LNCAP (cell line): Measurements from ENCODE around the gene MAFB.

Experiments
- CTCF ChIP-seq: fragments of 450-650 bp; IDR thresholded peaks from 2 replicates; pipeline ENCODE4 v1.5.1; 2017; ENCODE audit warnings: mild to moderate bottlenecking

MAFB gene

DNA sequence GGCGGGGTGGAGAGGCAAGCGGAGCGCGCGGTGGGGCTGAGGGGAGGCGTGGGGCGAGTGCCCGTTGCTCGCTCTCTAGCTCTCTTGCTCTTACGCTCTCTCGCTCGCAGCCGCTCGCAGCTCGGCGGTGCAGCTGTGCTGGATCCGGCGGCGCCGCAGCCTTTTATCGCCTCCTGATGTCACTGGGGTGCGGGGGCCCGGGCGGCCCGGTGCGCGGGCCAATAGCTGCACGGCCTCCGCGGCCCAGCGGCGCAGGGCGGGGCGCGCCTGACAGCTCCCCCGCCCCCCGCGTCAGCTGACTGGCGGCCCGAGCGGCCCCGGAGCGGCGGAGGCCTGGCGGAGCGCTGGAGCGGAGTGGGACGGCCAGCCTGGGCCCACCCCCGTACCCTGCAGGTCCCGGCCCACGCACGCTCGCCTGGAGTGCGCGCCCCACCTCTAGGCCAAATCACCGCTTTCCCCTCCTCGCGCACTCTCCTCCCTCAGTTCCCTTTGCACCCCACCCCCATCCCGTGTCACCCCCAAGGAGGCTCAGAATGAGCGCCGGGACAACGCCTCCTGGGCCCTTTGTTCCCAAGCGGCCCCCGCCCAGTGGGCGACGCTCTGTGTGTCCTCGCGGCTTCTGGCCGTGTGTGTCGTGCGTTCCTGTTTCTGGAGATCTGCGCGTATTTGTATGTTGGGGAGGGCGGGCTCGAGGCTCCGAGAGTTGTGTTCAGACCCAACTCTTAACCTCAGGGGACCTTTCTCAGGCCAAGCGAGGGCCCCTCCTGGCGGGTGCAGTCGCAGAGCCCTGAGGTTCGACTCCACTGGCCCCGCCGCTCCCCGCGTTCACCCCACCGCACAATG, at the start of gene MAFB:
Gene MAFB (minus strand): TSS at position 137 of the 843 bp plus-strand sequence. CDS start 386 bp downstream, outside the sequence.
- TF ChIP-seq CTCF, result no peak

DNA sequence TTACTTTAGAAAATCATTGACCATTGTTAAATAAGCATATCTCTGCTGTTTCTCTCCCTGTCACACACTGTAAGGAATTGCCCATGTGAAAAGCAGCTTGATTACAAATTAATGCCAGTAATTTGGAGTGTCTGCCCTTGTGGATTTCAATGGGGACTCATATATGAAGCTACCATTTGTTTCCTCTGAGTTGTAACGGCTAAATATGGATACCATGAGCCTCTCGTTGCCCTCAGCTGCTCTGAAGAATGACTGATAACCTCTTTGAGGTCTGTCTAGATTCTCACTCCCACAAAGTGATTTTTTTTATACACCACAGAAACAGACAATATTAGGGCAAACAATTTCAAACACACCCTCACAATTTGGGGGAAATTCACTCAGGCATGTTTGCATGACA, 40.0 kb upstream of the MAFB start:
- no peak for TF ChIP-seq CTCF

- TF ChIP-seq CTCF, result peak; percentile 25; the same call in 1 of the 2 replicates
These were observed 39.4 kb upstream of the MAFB start for GRCh38 chr20:40728470-40728869.

DNA sequence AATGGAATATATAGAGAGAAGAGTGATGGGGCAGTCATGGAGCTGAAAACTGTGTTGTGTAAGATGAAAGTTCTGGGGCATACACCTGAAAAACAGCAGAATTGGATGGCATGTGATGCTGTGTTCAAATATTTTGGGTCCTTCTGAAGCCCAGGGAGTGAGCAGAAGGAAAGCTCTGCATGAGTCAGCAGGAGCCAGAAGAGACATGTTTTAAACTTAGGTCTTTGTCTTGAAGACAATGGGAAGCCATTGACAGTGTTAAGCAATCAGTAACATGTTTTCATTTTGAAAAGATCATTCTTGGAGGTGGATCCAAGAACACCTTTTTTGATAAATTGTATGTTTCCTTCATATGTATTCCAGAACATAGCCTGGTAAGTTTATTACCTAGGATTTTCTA, 38.9 kb upstream of the MAFB start:
- TF ChIP-seq CTCF, result no peak

DNA sequence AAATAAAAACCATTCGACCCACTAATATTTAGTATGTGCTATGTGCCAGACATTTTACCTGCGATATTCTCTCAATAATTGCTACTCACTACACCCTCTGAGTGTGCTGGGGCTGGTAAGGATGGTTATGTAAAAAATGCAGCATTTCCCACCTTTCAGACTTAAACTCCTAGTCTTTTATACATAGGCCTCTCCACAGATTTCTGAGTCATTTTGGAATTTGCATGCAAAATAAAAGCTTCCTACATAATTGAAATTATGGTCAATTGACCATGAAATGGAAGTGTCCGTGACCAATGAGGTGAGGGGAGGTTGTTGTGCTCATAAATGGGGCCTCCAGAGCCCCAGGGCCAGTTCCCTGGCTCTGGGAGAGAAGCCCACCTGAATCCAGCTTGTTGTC, 37.7 kb upstream of the MAFB start:
- TF ChIP-seq CTCF, result no peak

GRCh38 chr20:40724566-40724965, 35.5 kb upstream of the MAFB start:
- TF ChIP-seq CTCF, result no peak

DNA sequence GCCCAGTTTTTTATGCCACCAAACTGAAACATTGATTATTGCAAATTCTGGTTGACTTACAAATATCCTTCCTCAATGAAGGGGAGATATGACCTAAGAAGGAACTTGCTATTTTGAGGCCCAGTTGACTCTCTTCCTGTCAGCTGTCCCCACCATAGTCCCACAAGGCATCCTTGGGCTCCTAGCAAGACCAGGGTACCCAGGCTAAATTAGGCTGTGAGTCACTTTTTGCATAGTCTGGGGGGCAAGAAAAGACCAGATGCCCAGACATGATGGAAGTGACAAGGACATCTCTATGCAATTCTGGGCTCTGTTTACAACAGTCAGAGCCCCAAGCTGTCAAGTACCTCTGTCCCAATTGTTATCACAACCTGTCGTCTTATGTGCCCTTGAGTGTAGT, 31.8 kb upstream of the MAFB start:
- TF ChIP-seq CTCF, result no peak
